H1 (cell line): Measurements from ENCODE around the gene GSTM2. TPM values are rescaled to one million over a fixed set of nuclear protein-coding genes. Genes with fewer than 3 reads are reported as not detected.

Experiments used
- CHD2 ChIP-seq: IDR thresholded peaks from 2 replicates; pipeline ENCODE4 v1.6.1; 2012; ENCODE audit warnings: low read length, improper control_type of control experiment
- CHD7 ChIP-seq: fragments of 300-600 bp; sonication (generic); IDR thresholded peaks from 2 replicates; pipeline ENCODE4 v1.7.1; 2012; ENCODE audit warnings: low read length, moderate library complexity, mild to moderate bottlenecking, inconsistent platforms; ENCODE audit not compliant: insufficient replicate concordance
- E2F6 ChIP-seq: IDR thresholded peaks from 2 replicates; pipeline ENCODE4 v1.6.1; 2012; ENCODE audit warnings: inconsistent platforms
- EGR1 ChIP-seq: IDR thresholded peaks from 2 replicates; pipeline ENCODE4 v1.6.1; 2011; ENCODE audit warnings: low read depth, low read length, borderline replicate concordance
- GTF2F1 ChIP-seq: IDR thresholded peaks from 2 replicates; pipeline ENCODE4 v1.6.1; 2012; ENCODE audit warnings: low read depth, low read length, improper control_type of control experiment, borderline replicate concordance
- HDAC6 ChIP-seq: IDR thresholded peaks from one replicate; pipeline ENCODE4 v1.7.1; 2012; ENCODE audit warnings: low read depth, mild to moderate bottlenecking, inconsistent platforms, low read length, moderate library complexity
- JUN ChIP-seq: IDR thresholded peaks from 2 replicates; pipeline ENCODE4 v1.6.1; 2011; ENCODE audit warnings: low read depth, mild to moderate bottlenecking, improper control_type of control experiment, low read length
- KDM5A ChIP-seq: fragments of 200-600 bp; IDR thresholded peaks from 2 replicates; pipeline ENCODE4 v1.7.1; 2012; ENCODE audit warnings: mild to moderate bottlenecking, low read length, inconsistent platforms, mixed read lengths
- POLR2A ChIP-seq, 2 experiments: IDR thresholded peaks; 1 replicate in 1 of 2; 2 replicates in 1 of 2; pipeline ENCODE4 v1.6.1; 2011; ENCODE audit warnings: low read depth in 2 of 2, low read length in 2 of 2, mild to moderate bottlenecking in 2 of 2; ENCODE audit errors: control extremely low read depth in 1 of 2
- RBBP5 ChIP-seq: IDR thresholded peaks from 2 replicates; pipeline ENCODE4 v1.7.1; 2012; ENCODE audit warnings: low read depth, mild to moderate bottlenecking, inconsistent platforms, low read length, moderate library complexity, borderline replicate concordance
- SAP30 ChIP-seq: fragments of 300-600 bp; sonication (generic); IDR thresholded peaks from 2 replicates; pipeline ENCODE4 v1.7.1; 2012; ENCODE audit warnings: low read length, moderate library complexity, mild to moderate bottlenecking, inconsistent platforms; ENCODE audit not compliant: insufficient read depth, insufficient replicate concordance
- SP4 ChIP-seq: IDR thresholded peaks from 2 replicates; pipeline ENCODE4 v1.6.1; 2012; ENCODE audit warnings: low read length, inconsistent platforms
- TCF12 ChIP-seq: IDR thresholded peaks from 2 replicates; pipeline ENCODE4 v1.6.1; 2011; ENCODE audit warnings: low read depth, mild to moderate bottlenecking, low read length
- polyA plus RNA-seq, 7 experiments: library from polyadenylated mRNA; depleted of rRNA in 3 of 7; stranded (reverse) in 5 of 7; unstranded in 2 of 7; fragments of >200 nt in 5 of 7; fragments of 200-250 nt in 2 of 7; gene quantifications; 1 replicate in 5 of 7; 2 replicates in 1 of 7; 4 replicates in 1 of 7; pipeline versions ENCODE4 v1.2.1 to v1.2.3, GENCODE V29; 2011 to 2013; ENCODE audit warnings: missing spikeins in 2 of 7, mixed read lengths in 2 of 7
- total RNA-seq: library from RNA; stranded (reverse); fragmentation: NEBNext Ultra II Directional; extraction: Animal tissue kit (Norgen Biotek cat#: 25700); gene quantifications from 2 replicates; pipeline ENCODE4 v1.2.1, GENCODE V29; 2021

The GSTM2 gene
- total and polyA plus RNA-seq, 2 of the 8 experiments (the other 6 are each of a cell fraction or from before 2014, with no cell fraction given) = 9.6 to 23.1 TPM

GRCh38 chr1:109644670-109645069, 23.2 kb upstream of the GSTM2 start (continued):
- TF ChIP-seq CHD7 = no peak
- TF ChIP-seq CHD2 = no peak
- no peak for TF ChIP-seq SAP30
- no peak for TF ChIP-seq HDAC6
- TF ChIP-seq KDM5A = no peak
- no peak for TF ChIP-seq GTF2F1
- no peak for TF ChIP-seq EGR1
- no peak for TF ChIP-seq SP4
- TF ChIP-seq RBBP5 = no peak
- no peak for TF ChIP-seq POLR2A (IDR thresholded peaks at IDR 0.05; ENCODE audit: control extremely low read depth in 1 of 2, low read depth in 2 of 2, low read length in 2 of 2)
- no peak for TF ChIP-seq E2F6
- no peak for TF ChIP-seq JUN
- no peak for TF ChIP-seq TCF12
